Activated T-cell treated with anti-CD3 and anti-CD28 coated beads for 48 hours (primary cell): ENCODE data around the gene MEMO1.

Experiments used
- DNase-seq: peaks from one replicate; pipeline ENCODE4 v3.0.0-alpha.2; 2020; ENCODE audit warnings: low read depth

Gene MEMO1

GRCh38 chr2:31823558-31823957 lies 187.2 kb downstream of the MEMO1 start:
- DNase-seq = no peak

DNA sequence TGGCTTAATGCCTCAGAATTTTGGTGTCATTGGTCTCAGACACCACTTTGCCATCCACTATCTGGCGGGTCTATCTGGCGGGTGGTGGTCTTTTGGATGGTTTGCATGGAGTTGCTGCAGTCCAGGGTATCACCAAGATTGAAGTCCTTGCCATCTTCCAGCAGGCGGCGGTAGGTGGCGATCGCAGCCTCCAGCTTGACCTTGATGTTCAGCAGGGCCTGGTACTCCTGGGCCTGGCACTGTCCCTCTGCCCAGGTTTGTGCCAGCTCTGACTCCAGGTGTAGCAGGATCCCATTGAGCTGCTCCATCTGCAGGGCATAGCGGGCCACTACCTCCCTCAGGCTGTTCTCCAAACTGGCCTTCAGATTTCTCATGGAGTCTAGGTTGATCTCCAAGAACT lies 188.2 kb downstream of the MEMO1 start:
- no peak for DNase-seq
